B cell (primary cell): ENCODE measurements around the gene TEX14. TPM values are rescaled to one million over a fixed set of nuclear protein-coding genes. Genes with fewer than 3 reads are reported as not detected.

Experiments
- ATAC-seq: fragments of 200-7000 bp; cut with Tn5 transposase; one replicate; pipeline ENCODE4 v1.10.0; 2021; ENCODE audit warnings: low read depth, mild to moderate bottlenecking, moderate number of reproducible peaks, moderate library complexity
- CTCF ChIA-PET: fragments of 350-600 bp; sonication (Branson Sonifier 250); formaldehyde crosslinking; loops from one replicate; lab custom pipeline; 2021; ENCODE audit warnings: antibody characterized with exemption, inconsistent platforms; lab: Charles Lee
- POLR2A ChIA-PET: fragments of 350-600 bp; sonication (Branson Sonifier 250); formaldehyde crosslinking; loops from one replicate; lab custom pipeline; 2021; ENCODE audit warnings: antibody characterized with exemption; lab: Charles Lee
- DNase-seq: peaks from one replicate; pipeline ENCODE4 v3.0.0; 2013
- H2AFZ ChIP-seq: 2 replicates; pipeline ENCODE4 v1.6.1; 2012; ENCODE audit warnings: mild to moderate bottlenecking, low read depth, low read length; ENCODE audit not compliant: insufficient read depth, poor library complexity, severe bottlenecking
- H3K27ac ChIP-seq, 2 donors: 1 replicate in 1 of 2; 2 replicates in 1 of 2; pipeline ENCODE4 v1.5.1; 2012 to 2013; ENCODE audit warnings: low read length in 2 of 2, mild to moderate bottlenecking in 2 of 2, moderate library complexity in 1 of 2
- H3K27me3 ChIP-seq, 4 experiments: fragments of 200-600 bp in 1 of 4; sonication (generic) in 1 of 4; replicated peaks in 1 of 4; 1 replicate in 2 of 4; 2 replicates in 2 of 4; pipeline versions ENCODE4 v1.6.1 to v1.7.0; 2013 to 2016; ENCODE audit warnings: low read length in 3 of 4, mild to moderate bottlenecking in 2 of 4, mixed read lengths in 1 of 4, moderate library complexity in 1 of 4; ENCODE audit not compliant: insufficient read depth in 4 of 4, control insufficient read depth in 3 of 4; ENCODE audit errors: control extremely low read depth in 1 of 4
- H3K36me3 ChIP-seq, 2 experiments: replicated peaks in 1 of 2; 1 replicate in 1 of 2; 2 replicates in 1 of 2; pipeline versions ENCODE4 v1.6.1 to v1.7.1; 2013; ENCODE audit warnings: low read length in 1 of 2; ENCODE audit not compliant: insufficient read depth in 2 of 2, control insufficient read depth in 1 of 2; ENCODE audit errors: control extremely low read depth in 1 of 2, extremely low read depth in 1 of 2
- H3K4me1 ChIP-seq, 2 donors: fragments of 200-600 bp in 1 of 2; sonication (generic) in 1 of 2; 1 replicate in 1 of 2; 2 replicates in 1 of 2; pipeline versions ENCODE4 v1.5.1 to v1.6.1; 2013 to 2017; ENCODE audit warnings: low read length in 2 of 2; ENCODE audit not compliant: control insufficient read depth in 2 of 2, insufficient read depth in 2 of 2
- H3K4me2 ChIP-seq: replicated peaks from 2 replicates; pipeline ENCODE3; 2012; ENCODE audit warnings: mild to moderate bottlenecking, low read depth, low read length; ENCODE audit not compliant: poor library complexity, severe bottlenecking
- H3K4me3 ChIP-seq, 5 experiments: fragments of 200-600 bp in 1 of 5; sonication (generic) in 1 of 5; 1 replicate in 3 of 5; 2 replicates in 2 of 5; pipeline versions ENCODE4 v1.5.1 to v1.7.0; 2011 to 2016; ENCODE audit warnings: low read length in 4 of 5, mild to moderate bottlenecking in 4 of 5, low read depth in 2 of 5, control low read depth in 1 of 5, moderate library complexity in 1 of 5; ENCODE audit not compliant: insufficient read depth in 1 of 5; ENCODE audit errors: control extremely low read depth in 1 of 5, extremely low read depth in 1 of 5
- H3K79me2 ChIP-seq: fragments of 200-600 bp; sonication (generic); one replicate; pipeline ENCODE4 v1.6.0; 2016; ENCODE audit warnings: low read length; ENCODE audit not compliant: control insufficient read depth, insufficient read depth
- H3K9ac ChIP-seq: fragments of 200-600 bp; sonication (generic); 2 replicates; pipeline ENCODE4 v1.6.1; 2017; ENCODE audit warnings: mild to moderate bottlenecking, low read length, moderate library complexity
- H3K9me3 ChIP-seq, 3 donors: one replicate each; pipeline versions ENCODE4 v1.6.1 to v1.7.1; 2013; ENCODE audit warnings: low read length in 2 of 3; ENCODE audit not compliant: control insufficient read depth in 2 of 3, insufficient read depth in 1 of 3; ENCODE audit errors: control extremely low read depth in 1 of 3
- H4K20me1 ChIP-seq: 2 replicates; pipeline ENCODE4 v1.6.0; 2012; ENCODE audit warnings: mild to moderate bottlenecking, low read length; ENCODE audit not compliant: insufficient read depth, control insufficient read depth, poor library complexity, severe bottlenecking
- H3K27ac Mint-ChIP-seq: one replicate; pipeline ENCODE4 v1.8.0; 2021; ENCODE audit warnings: mixed read lengths
- H3K27me3 Mint-ChIP-seq: one replicate; pipeline ENCODE4 v1.8.0; 2021; ENCODE audit warnings: mixed read lengths
- H3K4me1 Mint-ChIP-seq: one replicate; pipeline ENCODE4 v1.8.0; 2021; ENCODE audit warnings: mixed read lengths
- H3K4me3 Mint-ChIP-seq: one replicate; pipeline ENCODE4 v1.8.0; 2021; ENCODE audit warnings: mixed read lengths
- H3K9me3 Mint-ChIP-seq: one replicate; pipeline ENCODE4 v1.8.0; 2022; ENCODE audit warnings: mixed read lengths; ENCODE audit not compliant: insufficient read depth
- CTCF ChIP-seq: fragments of 200-600 bp; IDR thresholded peaks from one replicate; pipeline ENCODE4 v1.8.0; 2022; ENCODE audit warnings: antibody characterized with exemption, mild to moderate bottlenecking
- EZH2 ChIP-seq: IDR thresholded peaks from 2 replicates; pipeline ENCODE4 v1.6.1; 2012; ENCODE audit warnings: borderline replicate concordance, low read depth, mild to moderate bottlenecking, moderate library complexity, low read length; ENCODE audit not compliant: insufficient read depth, poor library complexity, severe bottlenecking
- WGBS: methylation state at CpG from one replicate; pipeline ENCODE4 v1.1.5; 2013; ENCODE audit warnings: missing lambda C conversion rate; ENCODE audit not compliant: insufficient coverage; 5-methylcytosine and 5-hydroxymethylcytosine counted together
- intact Hi-C: fragments of 100-400 bp; cut with micrococcal nuclease; formaldehyde crosslinking; loops from one replicate; pipeline ENCODE4 v1.10.0; 2022
- polyA plus RNA-seq: library from polyadenylated mRNA; depleted of rRNA; stranded (reverse); fragments of >200 nt; gene quantifications from 2 replicates; pipeline ENCODE4 v1.2.3, GENCODE V29; 2012
- total RNA-seq, 2 donors: library from RNA; stranded (reverse); fragments of 120-200 nt in 1 of 2; gene quantifications; 1 replicate in 1 of 2; 2 replicates in 1 of 2; pipeline versions ENCODE4 v1.2.3 to v1.2.4, GENCODE V29; 2013 to 2022

TEX14 gene
- total and polyA plus RNA-seq, 2 donors (not counting 1 experiment from before 2014, with no cell fraction given): 0.10 to 0.20 TPM

- Histone ChIP-seq H3K36me3 (no peaks in the 10 kb centered on the region), H3K9ac (peak overlapping the region; percentile 38), H3K79me2 (no peaks in the 10 kb centered on the region), H3K27me3 (peaks cover 0 to 5% (median 0%) of the 10 kb centered on the region in 4 experiments), H2AFZ (peak overlapping the region; percentile 62), H4K20me1 (no peaks in the 10 kb centered on the region), H3K4me2 (peak overlapping the region; percentile 52), H3K4me1 (peaks cover 0 to 4% of the 10 kb centered on the region in 2 donors), H3K9me3 (no peaks in the 10 kb centered on the region), H3K4me3 (peak overlapping the region in 3 of 5 experiments; percentile 11 to 33 (median 21)), H3K27ac (no peak overlapping the region)
- TF ChIP-seq EZH2 (no peak), CTCF (no peak)
- Mint-ChIP-seq H3K4me3 (peak overlapping the region; percentile 67), H3K27ac (no peak overlapping the region), H3K9me3 (no peaks in the 10 kb centered on the region), H3K4me1 (peaks cover 8% of the 10 kb centered on the region), H3K27me3 (peaks cover 20% of the 10 kb centered on the region)
- POLR2A ChIA-PET: no interaction called here
- WGBS: 95% methylated on average over 16 of the region's 25 CpGs
- intact Hi-C loops: no loop called here
- DNase-seq (no peak), ATAC-seq (no peak)
- CTCF ChIA-PET: interaction anchor here (0.6 to 1.1 kb wide), 2 partner anchors 26 to 1088 kb away, joined by 3 to 5 read pairs; partner anchors contain the start of gene TEX14
Measured at GRCh38 chr17:58665946-58666857, 25.6 kb downstream of the TEX14 start.

- ChIA-PET POLR2A (no interaction called here), CTCF (no interaction called here)
- H3K4me3 Mint-ChIP-seq: no peak overlapping the region
Measured at GRCh38 chr17:58664302-58664701, 27.5 kb downstream of the TEX14 start.

More at GRCh38 chr17:58664302-58664701, 27.5 kb downstream of the TEX14 start:
- DNase-seq: no peak
- Histone ChIP-seq H3K27me3 (peaks cover 0 to 5% (median 0%) of the 10 kb centered on the region in 4 experiments), H3K36me3 (no peaks in the 10 kb centered on the region), H3K4me3 (no peak overlapping the region), H4K20me1 (no peaks in the 10 kb centered on the region), H3K79me2 (no peaks in the 10 kb centered on the region), H3K4me2 (no peak overlapping the region), H3K27ac (no peak overlapping the region), H2AFZ (no peak overlapping the region), H3K4me1 (peaks cover 0 to 8% of the 10 kb centered on the region in 2 donors), H3K9ac (no peak overlapping the region), H3K9me3 (no peaks in the 10 kb centered on the region)
- no CpG with 5 or more reads among the region's 2 CpGs for WGBS
- H3K9me3 Mint-ChIP-seq: no peaks in the 10 kb centered on the region
- peaks cover 10% of the 10 kb centered on the region for H3K4me1 Mint-ChIP-seq
- no peak for ATAC-seq
- peaks cover 15% of the 10 kb centered on the region for H3K27me3 Mint-ChIP-seq
- intact Hi-C loops: no loop called here
- no peak overlapping the region for H3K27ac Mint-ChIP-seq
- no peak for TF ChIP-seq EZH2
- TF ChIP-seq CTCF: no peak
